KMS-11 (cell line): ENCODE data around the gene FANCG.

Experiments used
- H2AFZ ChIP-seq: fragments of 200-600 bp; sonication (generic); 2 replicates; pipeline ENCODE4 v1.6.1; 2016; ENCODE audit warnings: antibody characterized with exemption, mixed run types, low read depth
- H3K27ac ChIP-seq: fragments of 200-600 bp; sonication (generic); 2 replicates; pipeline ENCODE4 v1.6.1; 2016; ENCODE audit warnings: mild to moderate bottlenecking, mixed run types
- H3K27me3 ChIP-seq: fragments of 200-600 bp; sonication (generic); 2 replicates; pipeline ENCODE4 v1.6.1; 2017; ENCODE audit warnings: mild to moderate bottlenecking, low read depth, mixed run types, moderate library complexity; ENCODE audit not compliant: insufficient read depth
- H3K36me3 ChIP-seq: fragments of 200-600 bp; sonication (generic); 2 replicates; pipeline ENCODE4 v1.6.1; 2017; ENCODE audit warnings: mild to moderate bottlenecking, mixed run types; ENCODE audit not compliant: insufficient read depth
- H3K4me1 ChIP-seq: fragments of 200-600 bp; sonication (generic); 2 replicates; pipeline ENCODE4 v1.6.1; 2016; ENCODE audit warnings: mild to moderate bottlenecking, low read depth, mixed run types; ENCODE audit not compliant: poor library complexity, severe bottlenecking
- H3K4me2 ChIP-seq: fragments of 200-600 bp; sonication (generic); 2 replicates; pipeline ENCODE4 v1.7.0; 2016; ENCODE audit warnings: mild to moderate bottlenecking, mixed run types
- H3K4me3 ChIP-seq: fragments of 200-600 bp; sonication (generic); IDR thresholded peaks from 2 replicates; pipeline ENCODE4 v1.6.1; 2017; ENCODE audit warnings: low read depth, low read length, mixed read lengths; ENCODE audit not compliant: insufficient read depth
- H3K79me2 ChIP-seq: fragments of 200-600 bp; sonication (generic); 2 replicates; pipeline ENCODE4 v1.6.1; 2016; ENCODE audit warnings: low read depth, mixed run types; ENCODE audit not compliant: insufficient read depth
- H3K9ac ChIP-seq: fragments of 200-600 bp; sonication (generic); 2 replicates; pipeline ENCODE4 v1.6.1; 2016; ENCODE audit warnings: mild to moderate bottlenecking, mixed run types
- H4K20me1 ChIP-seq: fragments of 200-600 bp; sonication (generic); 2 replicates; pipeline ENCODE4 v1.6.1; 2016; ENCODE audit warnings: mild to moderate bottlenecking, mixed run types; ENCODE audit not compliant: insufficient read depth
- CTCF ChIP-seq: fragments of 200-600 bp; sonication (generic); conservative IDR thresholded peaks from 2 replicates; pipeline ENCODE4 v1.6.1; 2017; ENCODE audit warnings: low read depth, mild to moderate bottlenecking, antibody characterized with exemption, low read length, moderate library complexity, mixed read lengths

FANCG gene

GRCh38 chr9:35075358-35075757 lies 4.4 kb downstream of the FANCG start:
- Histone ChIP-seq H4K20me1 (peaks cover 12% of the 10 kb centered on the region), H3K36me3 (no peaks in the 10 kb centered on the region; the same call in 1 of the 2 replicates), H3K27me3 (no peaks in the 10 kb centered on the region), H3K9ac (no peak overlapping the region), H3K79me2 (peaks cover 43% of the 10 kb centered on the region), H3K4me1 (peaks cover 16% of the 10 kb centered on the region), H2AFZ (no peak overlapping the region), H3K4me3 (no peak overlapping the region), H3K27ac (no peak overlapping the region), H3K4me2 (no peak overlapping the region)
- TF ChIP-seq CTCF = no peak

GRCh38 chr9:35074791-35075190 lies 5.0 kb downstream of the FANCG start:
- no peak overlapping the region for H3K27ac ChIP-seq
- no peak overlapping the region for H3K4me3 ChIP-seq
- H3K36me3 ChIP-seq = no peaks in the 10 kb centered on the region; the same call in 1 of the 2 replicates
- TF ChIP-seq CTCF = no peak
- peaks cover 49% of the 10 kb centered on the region for H3K79me2 ChIP-seq
- H4K20me1 ChIP-seq = peaks cover 18% of the 10 kb centered on the region
- no peak overlapping the region for H3K9ac ChIP-seq
- H3K27me3 ChIP-seq = no peaks in the 10 kb centered on the region
- H2AFZ ChIP-seq = no peak overlapping the region
- peaks cover 22% of the 10 kb centered on the region for H3K4me1 ChIP-seq
- H3K4me2 ChIP-seq = no peak overlapping the region

GRCh38 chr9:35074141-35074540 lies 5.6 kb downstream of the FANCG start:
- H4K20me1 ChIP-seq = peaks cover 22% of the 10 kb centered on the region
- peaks cover 28% of the 10 kb centered on the region for H3K4me1 ChIP-seq
- no peak overlapping the region for H3K4me3 ChIP-seq
- H3K27me3 ChIP-seq = no peaks in the 10 kb centered on the region
- no peak overlapping the region for H2AFZ ChIP-seq
- TF ChIP-seq CTCF = no peak
- H3K36me3 ChIP-seq = no peaks in the 10 kb centered on the region; the same call in 1 of the 2 replicates
- H3K27ac ChIP-seq = no peak overlapping the region
- H3K4me2 ChIP-seq = no peak overlapping the region
- H3K9ac ChIP-seq = no peak overlapping the region
- peaks cover 53% of the 10 kb centered on the region for H3K79me2 ChIP-seq

GRCh38 chr9:35073279-35073612 lies 6.5 kb downstream of the FANCG start:
- peaks cover 33% of the 10 kb centered on the region for H3K4me1 ChIP-seq

More at GRCh38 chr9:35073279-35073612, 6.5 kb downstream of the FANCG start:
- Histone ChIP-seq H4K20me1 (peaks cover 31% of the 10 kb centered on the region), H3K79me2 (peaks cover 53% of the 10 kb centered on the region), H3K9ac (no peak overlapping the region), H3K27ac (peak overlapping the region; percentile 100; the same call in 1 of the 2 replicates), H3K4me2 (no peak overlapping the region), H2AFZ (no peak overlapping the region), H3K36me3 (peaks cover 4% of the 10 kb centered on the region; the same call in 1 of the 2 replicates), H3K4me3 (no peak overlapping the region), H3K27me3 (no peaks in the 10 kb centered on the region)
- no peak for TF ChIP-seq CTCF
